PC-9 (cell line): ENCODE measurements around the gene HS6ST1.

Experiments used
- EZH2 ChIP-seq: fragments of 200-600 bp; sonication (generic); IDR thresholded peaks from 2 replicates; pipeline ENCODE4 v1.8.0; 2017; ENCODE audit warnings: antibody characterized with exemption, low read depth
- TF ChIP-seq, protein P1 (sequence below): fragments of 200-600 bp; sonication (generic); conservative IDR thresholded peaks from 2 replicates; pipeline ENCODE4 v1.6.1; 2017; ENCODE audit warnings: mixed run types, antibody characterized with exemption, mild to moderate bottlenecking, moderate library complexity

DNA sequence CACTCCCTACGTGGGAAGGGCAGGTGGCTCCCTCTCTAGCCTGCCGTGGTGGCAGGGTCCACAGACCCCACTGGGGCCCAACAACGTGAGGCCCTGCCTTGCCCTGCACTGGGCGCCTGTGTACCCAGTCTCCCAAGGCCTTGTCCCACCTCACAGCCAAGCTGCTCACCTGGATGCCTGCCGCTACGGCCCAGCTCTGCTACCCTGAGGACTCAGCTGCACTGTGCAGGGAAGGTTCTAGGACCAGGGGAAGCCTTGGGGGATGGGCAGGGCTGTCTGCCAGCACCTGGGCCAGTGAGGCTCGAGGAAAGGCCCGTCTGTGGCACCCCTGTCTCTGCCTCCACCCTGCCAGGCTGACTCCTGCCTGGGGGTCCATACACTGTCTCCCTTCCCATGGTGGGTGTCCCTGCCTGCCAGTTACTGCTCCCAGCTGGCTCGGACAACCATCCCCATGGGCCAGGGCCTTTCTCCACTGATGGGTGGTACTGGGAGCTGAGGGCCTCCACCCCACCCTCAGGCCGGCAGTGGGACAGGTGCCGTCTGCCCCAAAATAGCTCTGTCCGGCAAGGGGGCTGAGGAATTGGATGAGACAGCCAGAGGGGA, 33.2 kb downstream of the HS6ST1 start:
- TF ChIP-seq, protein P1, sequence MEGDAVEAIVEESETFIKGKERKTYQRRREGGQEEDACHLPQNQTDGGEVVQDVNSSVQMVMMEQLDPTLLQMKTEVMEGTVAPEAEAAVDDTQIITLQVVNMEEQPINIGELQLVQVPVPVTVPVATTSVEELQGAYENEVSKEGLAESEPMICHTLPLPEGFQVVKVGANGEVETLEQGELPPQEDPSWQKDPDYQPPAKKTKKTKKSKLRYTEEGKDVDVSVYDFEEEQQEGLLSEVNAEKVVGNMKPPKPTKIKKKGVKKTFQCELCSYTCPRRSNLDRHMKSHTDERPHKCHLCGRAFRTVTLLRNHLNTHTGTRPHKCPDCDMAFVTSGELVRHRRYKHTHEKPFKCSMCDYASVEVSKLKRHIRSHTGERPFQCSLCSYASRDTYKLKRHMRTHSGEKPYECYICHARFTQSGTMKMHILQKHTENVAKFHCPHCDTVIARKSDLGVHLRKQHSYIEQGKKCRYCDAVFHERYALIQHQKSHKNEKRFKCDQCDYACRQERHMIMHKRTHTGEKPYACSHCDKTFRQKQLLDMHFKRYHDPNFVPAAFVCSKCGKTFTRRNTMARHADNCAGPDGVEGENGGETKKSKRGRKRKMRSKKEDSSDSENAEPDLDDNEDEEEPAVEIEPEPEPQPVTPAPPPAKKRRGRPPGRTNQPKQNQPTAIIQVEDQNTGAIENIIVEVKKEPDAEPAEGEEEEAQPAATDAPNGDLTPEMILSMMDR = no peak
- no peak for TF ChIP-seq EZH2
